ENCODE measurements around the gene SLX4IP.
A peak's percentile ranks its signal among the peaks of the same experiment; 100 is the strongest.

The SLX4IP gene

DNA sequence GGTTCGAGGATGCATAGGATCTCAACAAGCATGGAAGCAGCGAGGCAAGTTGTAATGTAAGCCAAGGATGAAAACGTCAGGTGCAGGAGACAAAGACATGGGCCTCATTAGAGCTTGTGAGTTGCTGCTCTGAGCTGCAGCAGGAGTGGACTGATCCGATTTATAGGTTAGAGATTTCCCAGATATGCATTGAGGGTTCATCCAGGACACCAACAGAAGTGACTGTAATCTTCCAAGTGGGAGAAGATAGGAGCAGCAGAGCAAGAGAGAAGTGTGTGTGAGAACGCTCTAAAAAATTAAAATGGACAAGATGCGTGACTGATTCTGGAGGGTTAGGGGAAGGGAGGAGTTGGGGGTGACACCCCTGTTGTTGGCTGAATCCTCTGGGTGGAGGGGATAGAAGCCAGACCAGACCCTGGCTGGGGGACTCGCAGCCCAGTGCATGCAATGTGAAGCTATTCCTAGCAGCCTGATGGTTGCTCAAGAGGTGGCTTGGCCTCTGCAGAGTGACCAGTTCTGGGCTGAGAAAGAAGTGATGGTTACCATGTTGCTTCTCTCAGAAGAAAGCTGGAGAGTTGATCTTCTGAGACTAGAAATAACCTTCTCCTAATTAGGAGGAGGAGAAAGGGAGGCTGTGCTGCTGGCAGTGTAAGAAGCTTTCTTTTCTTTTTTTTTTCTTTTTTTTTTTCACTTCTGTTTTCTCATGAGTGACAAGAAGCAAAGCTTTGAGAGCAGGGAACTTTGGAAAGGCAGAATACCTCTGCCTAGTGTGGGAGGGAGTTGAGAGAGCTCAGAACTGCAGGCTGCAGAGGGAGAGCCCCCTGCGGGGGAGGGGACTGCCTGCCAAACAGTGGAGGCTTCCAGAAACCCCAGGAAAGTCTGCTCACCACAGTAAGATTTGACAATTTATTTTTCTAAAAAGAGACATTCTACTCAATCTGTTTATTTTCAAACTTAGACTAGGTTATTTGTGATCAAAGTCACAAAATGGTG is 116.9 kb downstream of the SLX4IP start:
- DNase-seq (ENCODE audit: low read depth) = no peak

DNA sequence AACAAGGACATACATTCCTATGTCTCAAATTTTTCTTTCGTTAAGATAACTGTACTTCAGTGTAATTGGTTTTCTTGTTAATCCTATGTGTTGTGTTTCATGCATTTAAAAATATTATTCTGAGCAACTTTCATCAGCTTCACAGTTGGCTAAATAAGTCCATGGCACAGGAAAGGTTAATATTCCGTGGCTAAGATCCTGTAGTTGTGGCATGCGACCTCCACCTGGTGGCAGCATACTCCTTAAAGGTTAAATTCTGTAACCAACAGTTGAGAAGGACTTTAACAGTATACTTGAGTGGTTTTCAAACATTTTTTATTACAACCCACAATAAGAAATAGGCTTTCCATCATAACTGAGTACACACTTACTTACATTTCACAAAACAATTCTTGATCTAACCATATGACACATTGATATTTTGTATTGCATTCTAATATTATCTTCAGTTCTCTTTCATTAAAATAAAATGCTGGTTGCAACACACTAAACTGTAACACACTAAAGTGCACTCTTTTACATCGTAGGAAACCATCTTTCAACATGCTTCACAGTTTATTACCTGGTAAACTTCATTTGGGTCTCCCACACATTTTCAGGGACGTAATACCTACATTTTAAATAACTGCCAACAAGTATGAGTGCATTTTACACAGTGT is 118.3 kb downstream of the SLX4IP start:
- peak; percentile 48 for DNase-seq (ENCODE audit: low read depth)

DNA sequence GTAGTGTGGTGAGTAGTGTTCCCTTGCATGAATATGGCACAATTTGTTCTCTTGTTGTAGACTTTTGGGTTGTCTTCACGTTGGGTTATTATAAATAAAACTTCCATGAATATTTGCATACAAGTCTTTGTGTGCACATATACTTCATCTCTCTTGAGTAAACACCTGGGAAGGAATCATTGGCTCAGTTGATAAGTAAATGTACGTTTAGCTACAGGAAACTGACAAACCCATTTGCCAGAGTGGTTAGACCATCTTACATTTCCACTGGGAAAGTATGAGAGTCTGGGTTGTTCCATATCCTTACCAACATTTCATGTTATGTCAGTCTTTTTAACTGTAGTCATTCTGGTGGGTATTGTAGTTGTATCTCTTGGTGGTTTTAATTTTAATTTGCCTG is 119.2 kb downstream of the SLX4IP start:
- DNase-seq (ENCODE audit: low read depth) = no peak

DNA sequence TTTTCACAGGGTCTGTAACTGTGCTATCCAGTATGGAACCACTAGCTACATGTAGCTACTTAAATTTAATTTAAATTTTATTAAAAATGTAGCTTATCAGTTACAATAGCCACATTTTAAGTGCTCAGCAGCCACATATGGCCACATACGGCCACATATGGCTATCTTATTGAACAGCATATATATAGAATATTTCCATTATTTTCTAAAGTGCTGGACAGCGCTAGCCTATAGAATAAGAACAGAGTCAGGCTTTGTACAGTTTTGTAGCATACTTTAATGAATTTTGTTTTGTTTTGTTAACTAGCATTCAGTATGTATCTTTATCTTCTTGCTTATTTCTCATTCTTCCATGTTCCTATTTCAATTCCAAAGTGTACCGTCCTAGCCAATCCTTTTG is 120.3 kb downstream of the SLX4IP start:
- no peak for DNase-seq (ENCODE audit: low read depth)

DNA sequence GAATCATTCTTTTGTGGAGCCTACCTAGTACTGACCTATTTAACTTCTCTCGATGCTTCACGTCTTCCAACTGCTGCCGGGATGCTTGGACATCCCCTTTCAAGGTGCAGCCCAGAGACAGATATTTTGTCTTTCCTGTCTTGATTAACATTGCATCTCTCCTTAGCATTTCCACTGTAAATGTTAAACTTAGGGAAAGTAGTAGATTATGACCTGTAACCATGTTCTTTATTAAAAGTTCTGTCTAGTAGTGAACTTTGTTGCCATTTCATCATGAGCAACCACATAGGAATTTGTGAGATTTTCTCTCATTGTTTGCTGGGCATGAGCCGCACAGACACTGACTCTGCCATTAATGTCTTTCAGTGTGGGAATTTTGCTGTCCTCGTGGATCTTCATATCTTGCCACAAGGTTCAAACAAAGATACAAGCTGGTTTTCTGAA is 120.8 kb downstream of the SLX4IP start:
- DNase-seq (ENCODE audit: low read depth) = no peak

DNA sequence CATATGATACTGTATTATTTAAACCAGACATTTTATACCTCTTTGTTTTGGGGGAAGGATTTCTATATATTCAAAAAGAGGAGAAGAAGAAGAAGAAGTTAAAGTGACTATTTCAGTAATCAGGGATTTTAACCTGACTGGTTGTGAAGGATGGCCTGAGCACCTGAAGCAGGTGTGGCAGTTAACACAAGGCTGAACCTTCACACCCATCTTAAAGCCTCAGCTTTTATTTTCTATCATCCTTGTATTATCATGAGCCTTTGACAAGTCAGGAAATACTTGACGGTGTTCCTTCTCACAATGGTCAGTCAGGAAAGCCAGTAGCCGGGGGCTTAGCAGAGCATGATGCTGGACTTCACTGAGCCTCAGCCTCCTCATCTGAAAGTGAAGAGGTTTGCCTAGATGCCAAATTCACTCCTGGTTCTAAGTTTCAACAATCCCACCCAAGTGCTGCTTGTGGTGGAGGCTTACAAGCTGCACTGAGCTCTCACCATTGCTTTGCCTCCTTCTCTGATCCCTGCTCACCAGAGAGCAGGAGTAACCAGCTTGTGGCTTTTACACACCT is 121.5 kb downstream of the SLX4IP start:
- no peak for DNase-seq (ENCODE audit: low read depth)

DNA sequence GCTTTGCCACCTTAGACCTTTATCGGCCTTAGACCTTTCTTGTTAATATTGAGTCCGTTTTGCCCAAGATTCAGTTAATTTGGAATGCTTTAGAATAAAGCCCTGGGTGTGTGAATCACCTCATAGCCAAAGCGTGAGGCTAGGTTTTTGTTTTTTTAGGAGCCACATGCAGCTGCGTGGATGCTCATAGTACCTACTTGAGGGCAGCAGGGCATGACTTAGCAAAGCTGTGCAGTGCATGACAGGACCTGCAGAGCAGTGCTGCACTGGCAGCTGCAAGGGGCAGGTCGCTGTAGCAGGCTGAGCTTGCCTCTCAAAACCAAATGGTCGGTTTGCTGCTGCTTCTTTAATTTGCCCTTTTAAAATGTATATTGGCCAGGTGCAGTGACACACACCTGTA is 122.6 kb downstream of the SLX4IP start:
- DNase-seq (ENCODE audit: low read depth) = no peak

DNA sequence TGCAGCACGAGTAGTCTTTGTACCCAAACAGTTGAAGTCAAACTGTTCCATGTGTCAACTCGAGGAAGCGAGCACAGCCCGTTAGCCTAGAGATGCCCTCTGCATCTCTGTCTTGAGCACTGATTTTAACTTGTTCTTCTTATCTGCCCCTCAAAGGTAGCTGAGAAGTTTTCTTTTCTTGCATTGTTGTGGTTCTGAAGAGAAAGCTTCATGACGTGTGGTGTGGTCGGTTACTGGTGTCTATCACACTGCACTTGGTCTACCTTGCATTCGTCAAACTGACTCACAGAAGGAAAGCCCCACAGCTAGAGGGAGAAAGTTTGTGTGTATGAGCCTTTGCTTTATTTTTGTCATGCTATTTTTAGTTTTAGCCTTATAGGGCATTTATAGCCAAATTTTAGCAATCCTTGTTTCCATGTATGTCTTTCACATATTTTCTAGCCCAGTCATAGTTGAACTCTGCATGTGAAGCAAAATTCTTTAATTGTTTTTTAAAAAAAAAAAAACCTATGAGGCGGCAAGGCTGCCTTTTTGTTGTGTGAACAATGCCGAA is 123.6 kb downstream of the SLX4IP start:
- peak; percentile 42 for DNase-seq (ENCODE audit: low read depth)

DNA sequence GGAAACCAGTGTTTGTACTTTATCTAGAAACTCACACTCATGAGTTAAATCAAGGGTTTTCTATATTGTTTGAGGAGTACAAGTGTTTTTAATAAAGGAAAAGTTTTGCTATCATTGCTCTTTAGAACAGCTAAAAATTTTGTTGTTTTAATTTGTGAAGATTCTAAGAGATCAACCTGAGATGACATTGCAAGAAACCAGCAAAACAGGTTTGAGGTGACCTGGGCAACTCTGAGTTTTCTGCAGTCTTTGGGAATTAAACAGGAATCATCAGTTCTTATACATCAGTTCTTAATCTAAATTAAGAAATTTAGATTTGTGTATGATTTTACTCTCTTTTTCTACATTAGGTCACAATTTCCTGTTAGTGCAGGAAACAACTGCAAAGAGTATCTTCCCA is 124.2 kb downstream of the SLX4IP start:
- no peak for DNase-seq (ENCODE audit: low read depth)

DNA sequence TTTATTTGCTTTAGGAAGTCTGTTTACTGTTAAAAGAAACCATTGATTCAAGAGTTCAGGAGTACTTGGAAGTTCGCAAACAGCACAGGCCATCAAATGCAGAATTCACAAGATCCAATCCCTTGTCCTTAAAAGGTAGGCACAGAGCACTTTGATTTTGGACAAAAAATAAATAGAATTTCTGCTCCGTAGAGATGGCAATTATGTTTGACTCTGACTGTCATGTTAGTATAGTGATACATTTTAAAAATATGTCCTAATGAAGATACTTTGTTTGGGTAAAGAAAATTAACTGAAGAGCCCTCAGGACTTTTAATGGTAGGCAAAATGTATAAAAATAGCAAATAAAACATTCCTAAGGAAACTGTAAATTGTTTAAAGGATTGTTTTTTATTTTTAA is 125.6 kb downstream of the SLX4IP start:
- no peak for DNase-seq (ENCODE audit: low read depth)

DNA sequence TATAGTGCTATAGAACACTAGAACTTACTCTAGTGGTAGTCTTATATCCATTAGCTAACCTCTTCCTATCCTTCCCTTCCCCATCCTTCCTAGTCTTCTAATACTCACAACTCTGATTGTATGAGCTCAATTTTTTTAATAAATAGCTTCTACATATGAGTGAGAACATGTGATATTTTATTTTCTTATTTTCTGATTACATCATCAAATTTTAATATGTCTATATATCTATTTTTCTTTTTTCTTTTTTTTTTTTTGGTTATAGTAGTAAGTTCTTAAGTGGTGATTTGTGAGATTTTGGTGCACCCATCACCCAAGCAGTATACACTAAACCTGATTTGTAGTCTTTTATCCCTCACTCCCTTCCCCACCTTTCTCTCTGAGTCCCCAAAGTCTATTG is 126.2 kb downstream of the SLX4IP start:
- no peak for DNase-seq (ENCODE audit: low read depth)

DNA sequence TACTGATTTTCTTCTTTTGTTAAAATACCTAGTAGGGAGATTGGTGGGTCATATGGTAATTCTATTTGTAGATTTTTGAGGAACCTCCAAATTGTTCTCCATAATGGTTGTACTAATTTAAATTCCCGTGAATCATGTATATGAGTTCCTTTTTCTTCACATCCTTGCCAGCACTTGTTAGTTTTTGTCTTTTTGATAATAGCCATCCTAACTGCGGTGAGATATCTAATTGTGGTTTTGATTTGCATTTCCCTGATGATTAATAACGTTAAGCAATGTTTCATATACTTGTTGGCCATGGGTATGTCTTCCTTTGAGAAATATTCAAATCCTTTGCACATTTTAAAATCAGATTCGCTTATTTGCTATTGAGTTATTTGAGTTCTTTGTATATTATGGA is 127.8 kb downstream of the SLX4IP start:
- DNase-seq (ENCODE audit: low read depth) = no peak

DNA sequence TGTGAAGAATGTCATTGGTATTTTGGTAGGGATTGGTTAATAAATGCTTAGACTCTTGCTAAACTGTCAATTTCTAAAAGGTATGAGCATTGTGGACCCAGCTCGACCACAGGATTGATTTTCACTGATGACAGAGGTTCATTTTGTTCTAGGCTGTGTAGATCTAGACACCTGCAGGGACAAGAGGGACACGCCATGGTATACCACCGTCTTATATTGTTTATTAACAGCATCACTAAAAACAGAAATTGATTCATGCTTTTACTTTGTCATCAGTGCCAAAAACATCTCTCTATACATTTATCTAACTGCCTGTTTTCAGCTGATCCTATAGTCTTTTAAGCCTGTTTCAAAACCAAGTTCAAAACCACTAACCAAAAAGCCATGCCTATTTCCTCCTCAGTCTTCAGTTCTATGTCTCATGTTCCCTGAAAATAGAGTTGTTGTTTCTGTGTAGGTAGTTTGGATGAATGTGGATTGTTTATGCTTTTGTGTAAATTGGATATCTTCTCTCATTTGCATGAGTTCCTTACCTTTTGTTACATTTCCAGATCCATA is 128.9 kb downstream of the SLX4IP start:
- no peak for DNase-seq (ENCODE audit: low read depth)

DNA sequence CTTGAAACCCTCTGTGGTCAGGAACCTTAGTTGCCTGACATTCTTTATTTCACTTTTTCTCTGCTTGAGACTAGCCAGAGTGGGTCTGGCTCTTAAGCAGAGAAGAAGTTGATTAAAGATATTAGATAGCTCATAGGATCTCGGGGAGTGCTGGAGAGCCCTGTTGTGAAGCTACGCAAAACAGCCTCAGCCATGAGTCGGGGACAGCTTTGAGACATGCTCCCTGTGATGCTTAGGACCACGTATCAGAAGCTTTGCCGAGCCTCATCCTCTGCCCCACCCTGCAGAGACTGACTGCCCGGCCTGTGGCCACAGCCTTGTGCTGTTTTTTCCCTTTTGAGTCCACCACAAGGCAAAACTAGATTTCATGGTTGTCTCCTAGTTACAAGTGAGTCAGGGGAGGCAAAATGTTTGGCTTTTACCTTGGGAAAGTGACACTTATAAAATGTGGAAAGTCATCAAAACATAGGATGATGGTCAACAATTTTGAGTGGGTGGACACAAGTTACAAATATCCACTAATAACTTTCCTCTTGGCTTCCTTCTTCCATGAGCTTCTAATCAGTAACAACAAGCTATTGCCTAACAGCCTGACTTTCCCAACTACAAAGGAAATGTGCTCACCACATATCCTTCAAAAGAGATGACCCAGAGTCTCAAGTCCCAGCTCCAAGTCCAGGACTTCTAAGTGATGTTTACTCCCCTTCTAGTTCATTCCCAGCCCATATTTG is 130.3 kb downstream of the SLX4IP start:
- no peak for DNase-seq (ENCODE audit: low read depth)

DNA sequence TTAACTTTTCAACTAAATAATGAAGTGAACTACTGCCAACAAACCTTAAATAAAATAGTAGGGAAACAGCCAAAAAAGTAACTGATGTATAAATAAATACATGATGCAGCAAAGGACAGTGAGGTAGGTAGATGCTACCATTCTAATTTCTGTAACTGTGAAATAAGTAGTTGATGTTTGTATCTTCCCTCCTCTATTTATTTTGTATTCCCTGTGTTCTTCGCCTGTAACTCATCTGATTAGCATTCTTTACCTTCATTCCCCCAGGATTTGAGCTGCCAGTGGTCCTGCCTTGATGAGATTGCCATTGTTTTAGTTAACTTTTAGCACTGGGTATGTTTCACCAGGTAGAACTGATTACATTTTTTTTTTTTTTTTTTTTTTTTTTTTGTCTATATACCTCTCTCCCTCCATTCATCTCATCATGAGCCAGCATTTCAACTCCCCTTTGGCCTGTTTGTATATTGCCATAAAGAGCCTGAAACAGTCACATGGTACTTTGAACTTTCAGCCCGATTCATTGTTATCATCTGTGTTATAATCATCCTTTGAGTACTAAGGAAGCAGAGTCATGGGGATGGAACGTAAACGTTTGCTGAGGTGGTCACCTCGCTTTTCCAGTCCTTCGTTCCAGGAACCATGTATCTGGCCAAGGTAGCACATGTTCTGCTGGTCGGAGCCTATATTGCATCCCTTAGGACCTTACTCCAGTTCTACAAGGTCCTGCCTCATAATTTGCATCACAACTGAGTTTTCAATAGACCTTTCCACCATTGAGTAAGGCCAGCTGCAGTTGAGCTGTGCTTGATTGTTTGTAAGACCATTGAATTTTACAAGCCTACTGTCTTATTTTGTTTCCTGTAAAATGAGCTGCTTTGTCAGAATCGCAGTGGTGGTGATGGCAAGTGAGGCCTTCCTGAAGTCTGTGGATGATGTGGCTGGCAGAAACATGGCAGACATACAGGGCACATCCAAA is 131.1 kb downstream of the SLX4IP start:
- DNase-seq (ENCODE audit: low read depth) = no peak

DNA sequence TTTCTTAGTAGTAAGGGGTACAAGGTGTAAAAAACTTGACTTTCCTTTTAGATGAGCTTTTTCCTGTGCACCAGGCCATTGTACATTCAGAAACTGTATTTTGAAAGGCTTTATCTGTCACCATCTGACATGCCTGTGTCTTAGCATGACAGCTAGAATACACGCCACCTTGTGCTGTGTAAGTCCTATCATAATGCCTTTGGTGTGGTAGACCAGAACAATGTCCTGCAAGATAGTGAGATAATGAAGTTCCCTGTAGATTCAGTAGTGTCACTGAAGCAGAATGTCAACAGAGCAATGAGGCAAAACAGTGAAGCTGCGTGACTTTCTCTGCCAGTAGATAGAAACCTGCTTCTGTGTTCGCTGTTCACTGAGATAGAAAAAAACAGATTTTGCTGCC is 132.9 kb downstream of the SLX4IP start:
- DNase-seq (ENCODE audit: low read depth) = no peak

DNA sequence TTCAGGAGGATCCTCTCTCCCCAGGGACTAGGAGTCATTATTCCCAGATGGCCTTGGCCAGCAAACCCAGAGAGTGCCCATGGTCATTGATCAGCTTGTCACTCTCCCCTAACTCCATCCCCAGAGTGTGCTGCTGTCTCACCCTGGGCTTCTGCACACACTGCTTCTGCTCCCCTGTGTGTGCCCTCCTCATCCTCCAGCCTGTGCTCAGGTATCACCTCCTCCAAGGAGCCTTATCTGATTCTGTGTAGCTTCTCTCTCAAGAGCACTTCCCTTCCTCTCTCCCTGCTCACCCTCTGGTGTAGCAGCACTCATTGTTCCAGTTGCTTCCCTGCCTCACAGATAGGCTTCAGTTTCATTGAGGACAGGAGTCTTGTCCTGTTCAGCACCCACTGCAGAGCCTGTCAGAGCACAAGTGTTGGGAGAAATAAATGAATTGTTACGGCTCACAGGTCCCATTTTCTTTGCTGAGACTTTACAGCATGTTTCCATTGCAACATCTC is 136.3 kb downstream of the SLX4IP start:
- DNase-seq (ENCODE audit: low read depth) = no peak

DNA sequence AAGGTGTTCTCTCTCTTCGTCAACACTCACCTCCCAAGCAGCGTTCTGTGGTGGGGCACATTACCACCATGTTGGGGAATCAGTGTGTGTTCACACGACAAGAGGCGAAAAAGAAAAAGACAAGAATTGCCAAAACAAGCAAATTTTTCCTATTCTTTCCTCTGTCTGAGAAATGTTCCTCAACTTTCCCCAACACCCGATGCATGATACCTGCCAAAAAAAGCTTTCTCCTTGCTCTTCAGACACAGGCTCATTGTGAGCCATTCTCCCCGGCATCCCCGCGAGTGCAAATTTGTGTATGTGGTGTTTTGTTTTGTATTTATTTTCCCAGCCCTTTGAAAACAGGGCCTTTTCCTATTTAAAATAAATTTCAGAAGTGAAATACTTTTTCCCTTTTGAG is 137.7 kb downstream of the SLX4IP start:
- no peak for DNase-seq (ENCODE audit: low read depth)

DNA sequence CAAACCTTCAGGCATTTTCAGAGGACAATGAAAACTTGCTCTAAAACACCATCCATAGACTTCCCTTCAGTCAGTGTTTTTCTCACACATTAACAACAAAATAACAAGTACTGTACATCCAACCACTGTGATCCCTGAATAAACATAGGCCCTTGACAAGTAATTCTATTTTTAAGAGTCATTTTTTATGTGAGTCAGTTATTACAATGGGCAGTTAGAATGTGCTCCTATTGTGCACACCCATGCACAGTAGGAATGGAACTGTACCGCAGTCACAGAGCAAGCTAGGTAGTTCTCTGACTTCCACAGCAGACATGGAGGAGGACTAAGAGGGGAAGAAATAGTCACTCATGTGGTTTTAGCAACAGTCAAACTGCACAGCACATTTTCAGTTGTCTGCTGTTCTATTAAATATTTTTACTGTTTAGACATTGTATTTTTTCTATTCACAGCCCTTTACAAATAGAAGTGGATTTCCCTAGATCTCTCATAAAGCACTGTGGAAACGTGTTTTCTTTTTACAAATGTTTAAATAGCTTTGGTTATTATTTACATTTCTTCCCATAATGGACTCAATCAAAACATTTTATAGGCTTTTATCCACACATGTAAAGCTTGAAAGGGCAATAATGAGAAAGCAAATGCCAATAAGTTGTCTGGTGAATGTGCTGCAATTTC is 138.3 kb downstream of the SLX4IP start:
- DNase-seq (ENCODE audit: low read depth) = no peak

DNA sequence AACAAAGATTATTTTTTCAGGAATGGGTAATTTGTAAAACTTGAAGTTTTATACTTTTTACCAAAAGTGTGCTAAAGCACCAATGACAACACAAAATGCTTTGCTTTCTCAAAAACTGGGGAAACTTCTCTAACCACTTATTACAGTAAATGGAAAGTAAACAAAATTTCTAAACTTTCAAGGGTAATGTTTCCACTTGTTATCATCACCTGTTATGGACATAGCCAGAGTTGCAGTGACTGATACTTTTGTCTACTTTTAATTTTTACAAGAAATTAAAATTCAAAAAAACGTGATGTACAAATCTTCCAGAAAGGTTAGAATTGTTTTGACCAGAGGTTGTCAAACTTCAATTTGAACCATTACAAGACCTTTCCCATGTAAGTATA is 138.8 kb downstream of the SLX4IP start:
- no peak for DNase-seq (ENCODE audit: low read depth)

All from HS-5 (cell line).